ENCODE results near the gene S100A14.

DNA sequence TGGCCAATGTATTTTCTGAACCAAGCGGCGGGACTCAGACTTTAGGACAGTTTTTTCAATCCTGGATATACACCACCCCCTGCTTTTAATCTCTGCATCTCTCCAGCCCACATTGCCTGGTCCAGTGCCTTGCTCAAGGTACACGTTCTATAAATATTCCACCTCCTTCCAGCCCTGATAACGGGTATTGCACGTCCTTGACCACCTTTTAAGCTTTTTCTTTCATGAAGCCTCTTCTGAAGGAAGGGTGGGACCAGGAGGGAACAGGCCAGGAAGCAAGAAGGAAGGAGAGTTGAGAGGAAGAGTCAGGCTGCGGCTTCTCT lies 6.6 kb downstream of the S100A14 start:
- TF ChIP-seq, protein P1, sequence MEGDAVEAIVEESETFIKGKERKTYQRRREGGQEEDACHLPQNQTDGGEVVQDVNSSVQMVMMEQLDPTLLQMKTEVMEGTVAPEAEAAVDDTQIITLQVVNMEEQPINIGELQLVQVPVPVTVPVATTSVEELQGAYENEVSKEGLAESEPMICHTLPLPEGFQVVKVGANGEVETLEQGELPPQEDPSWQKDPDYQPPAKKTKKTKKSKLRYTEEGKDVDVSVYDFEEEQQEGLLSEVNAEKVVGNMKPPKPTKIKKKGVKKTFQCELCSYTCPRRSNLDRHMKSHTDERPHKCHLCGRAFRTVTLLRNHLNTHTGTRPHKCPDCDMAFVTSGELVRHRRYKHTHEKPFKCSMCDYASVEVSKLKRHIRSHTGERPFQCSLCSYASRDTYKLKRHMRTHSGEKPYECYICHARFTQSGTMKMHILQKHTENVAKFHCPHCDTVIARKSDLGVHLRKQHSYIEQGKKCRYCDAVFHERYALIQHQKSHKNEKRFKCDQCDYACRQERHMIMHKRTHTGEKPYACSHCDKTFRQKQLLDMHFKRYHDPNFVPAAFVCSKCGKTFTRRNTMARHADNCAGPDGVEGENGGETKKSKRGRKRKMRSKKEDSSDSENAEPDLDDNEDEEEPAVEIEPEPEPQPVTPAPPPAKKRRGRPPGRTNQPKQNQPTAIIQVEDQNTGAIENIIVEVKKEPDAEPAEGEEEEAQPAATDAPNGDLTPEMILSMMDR (IDR thresholded peaks at IDR 0.05): no peak
- TF ChIP-seq POLR2AphosphoS5 (IDR thresholded peaks at IDR 0.05) (no peak), POLR2A (IDR thresholded peaks at IDR 0.05) (no peak)

All from prostate gland (tissue), 2 donors.